HepG2 (cell line): Measurements from ENCODE around the gene TTC28. TPM values are rescaled to one million over a fixed set of nuclear protein-coding genes. Genes with fewer than 3 reads are reported as not detected.

Experiments
- ARID3A ChIP-seq: IDR thresholded peaks from 2 replicates; pipeline ENCODE4 v1.6.1; 2012; ENCODE audit warnings: low read depth, low read length, improper control_type of control experiment
- ATF4 ChIP-seq, 2 experiments: fragments of 450-650 bp in 1 of 2; sonication (generic) in 1 of 2; formaldehyde crosslinking; IDR thresholded peaks; 2 replicates each; pipeline versions ENCODE4 v1.5.0 to v1.8.0; 2020 to 2022; ENCODE audit warnings: mild to moderate bottlenecking in 1 of 2, missing genetic modification reagents in 1 of 2
- BCL6 ChIP-seq: IDR thresholded peaks from 2 replicates; pipeline ENCODE4 v1.6.1; 2016; ENCODE audit warnings: missing genetic modification reagents, missing compliant biosample characterization
- CC2D1A ChIP-seq: sonication (generic); formaldehyde crosslinking; IDR thresholded peaks from 2 replicates; pipeline ENCODE4 v1.8.1; 2023; ENCODE audit warnings: mild to moderate bottlenecking, missing genetic modification reagents
- DPF2 ChIP-seq: sonication (generic); formaldehyde crosslinking; IDR thresholded peaks from 2 replicates; pipeline ENCODE4 v1.4.0; 2020; ENCODE audit warnings: mild to moderate bottlenecking, low read depth, missing genetic modification reagents, borderline replicate concordance
- ETV5 ChIP-seq: IDR thresholded peaks from 2 replicates; pipeline ENCODE4 v1.6.1; 2018; ENCODE audit warnings: missing biosample characterization, missing genetic modification reagents, inconsistent platforms, borderline replicate concordance
- HNF4A ChIP-seq: sonication (generic); formaldehyde crosslinking; IDR thresholded peaks from 2 replicates; pipeline ENCODE4 v1.4.0; 2020; ENCODE audit warnings: missing genetic modification reagents
- HOXA9 ChIP-seq: sonication (generic); formaldehyde crosslinking; IDR thresholded peaks from 2 replicates; pipeline ENCODE4 v1.8.1; 2022; ENCODE audit warnings: missing genetic modification reagents, mild to moderate bottlenecking, moderate library complexity, borderline replicate concordance
- NFE2L2 ChIP-seq: fragments of 150-350 bp; IDR thresholded peaks from 2 replicates; pipeline ENCODE4 v1.6.1; 2014; ENCODE audit warnings: low read length
- NFYC ChIP-seq: IDR thresholded peaks from 2 replicates; pipeline ENCODE4 v1.6.1; 2016; ENCODE audit warnings: missing genetic modification reagents, missing compliant biosample characterization
- RORA ChIP-seq: sonication (generic); formaldehyde crosslinking; IDR thresholded peaks from 2 replicates; pipeline ENCODE4 v1.5.0; 2020; ENCODE audit warnings: mild to moderate bottlenecking, missing genetic modification reagents, moderate library complexity
- TBL1XR1 ChIP-seq: fragments of 150-350 bp; IDR thresholded peaks from 2 replicates; pipeline ENCODE4 v1.6.1; 2014; ENCODE audit warnings: borderline replicate concordance, low read length; ENCODE audit not compliant: partially characterized antibody
- TCF7 ChIP-seq: sonication (generic); IDR thresholded peaks from 2 replicates; pipeline ENCODE4 v1.6.1; 2016; ENCODE audit warnings: antibody characterized with exemption, low read depth
- TFE3 ChIP-seq: IDR thresholded peaks from 2 replicates; pipeline ENCODE4 v1.6.1; 2016
- ZBTB21 ChIP-seq: sonication (generic); formaldehyde crosslinking; IDR thresholded peaks from 2 replicates; pipeline ENCODE4 v1.4.0; 2020; ENCODE audit warnings: missing genetic modification reagents
- ZBTB46 ChIP-seq: sonication (generic); formaldehyde crosslinking; IDR thresholded peaks from 2 replicates; pipeline ENCODE4 v1.4.0; 2020; ENCODE audit warnings: mild to moderate bottlenecking, missing genetic modification reagents, borderline replicate concordance
- ZFP36L2 ChIP-seq: sonication (generic); formaldehyde crosslinking; IDR thresholded peaks from 2 replicates; pipeline ENCODE4 v1.4.0; 2020; ENCODE audit warnings: missing genetic modification reagents
- ZGPAT ChIP-seq: IDR thresholded peaks from 2 replicates; pipeline ENCODE4 v1.6.1; 2016; ENCODE audit warnings: mild to moderate bottlenecking
- ZNF180 ChIP-seq: sonication (generic); formaldehyde crosslinking; IDR thresholded peaks from 2 replicates; pipeline ENCODE4 v1.4.0; 2020; ENCODE audit warnings: low read depth, missing genetic modification reagents, borderline replicate concordance
- ZNF274 ChIP-seq: sonication (generic); formaldehyde crosslinking; IDR thresholded peaks from 2 replicates; pipeline ENCODE4 v1.5.1; 2020; ENCODE audit warnings: mild to moderate bottlenecking, missing genetic modification reagents
- ZNF292 ChIP-seq: sonication (generic); formaldehyde crosslinking; IDR thresholded peaks from 2 replicates; pipeline ENCODE4 v1.8.1; 2022; ENCODE audit warnings: mild to moderate bottlenecking, low read depth, missing genetic modification reagents, borderline replicate concordance
- ZNF75D ChIP-seq: sonication (generic); formaldehyde crosslinking; IDR thresholded peaks from 2 replicates; pipeline ENCODE4 v1.8.1; 2023; ENCODE audit warnings: missing genetic modification reagents, mild to moderate bottlenecking, borderline replicate concordance
- polyA plus RNA-seq, 8 experiments: library from polyadenylated mRNA; depleted of rRNA in 3 of 8; stranded (reverse) in 7 of 8; unstranded in 1 of 8; fragments of >200 nt; fragmentation: Illumina TruSeq in 4 of 8; extraction: Trizol in 4 of 8; gene quantifications; 2 replicates each; pipeline versions ENCODE4 v1.2.1 to v1.2.3, GENCODE V29; 2011 to 2016; ENCODE audit warnings: low read depth in 4 of 8, missing spikeins in 1 of 8, mixed read lengths in 1 of 8; ENCODE audit not compliant: insufficient read depth in 1 of 8
- total RNA-seq, 5 experiments: library from RNA; depleted of rRNA; stranded (reverse); fragments of >200 nt; fragmentation: Illumina TruSeq; extraction: Trizol; gene quantifications; 2 replicates each; pipeline ENCODE4 v1.2.3, GENCODE V29; 2016; ENCODE audit warnings: low read depth in 1 of 5

Gene TTC28
- total and polyA plus RNA-seq, 2 of the 13 experiments (the other 11 are each of a cell fraction or from before 2014, with no cell fraction given) = 4.2 to 13.1 TPM

- TF ChIP-seq ARID3A = peak; percentile 59
- TF ChIP-seq NFE2L2 = no peak
- no peak for TF ChIP-seq HOXA9 (CRISPR knock-in tag)
- TF ChIP-seq ZFP36L2 = no peak
- no peak for TF ChIP-seq NFYC (CRISPR knock-in tag)
- peak; percentile 42 for TF ChIP-seq ZGPAT (CRISPR knock-in tag)
- no peak for TF ChIP-seq ZNF75D (CRISPR knock-in tag)
- peak in 1 of 2 experiments; percentile 74; a peak in 2 of 4 replicates for TF ChIP-seq ATF4 (CRISPR knock-in tag; IDR thresholded peaks at IDR 0.05)
- TF ChIP-seq BCL6 (CRISPR knock-in tag) = peak; percentile 34
- no peak; the same call in 1 of the 2 replicates for TF ChIP-seq ZNF292 (CRISPR knock-in tag)
- no peak for TF ChIP-seq RORA (CRISPR knock-in tag)
- no peak; the same call in 1 of the 2 replicates for TF ChIP-seq ETV5 (CRISPR knock-in tag)
- no peak for TF ChIP-seq ZBTB46 (CRISPR knock-in tag)
- TF ChIP-seq TCF7 = peak; percentile 30
- no peak for TF ChIP-seq CC2D1A (CRISPR knock-in tag)
- TF ChIP-seq TFE3 (CRISPR knock-in tag) = no peak
- peak; percentile 64 for TF ChIP-seq HNF4A
- TF ChIP-seq TBL1XR1 = no peak
- peak; percentile 65 for TF ChIP-seq DPF2 (CRISPR knock-in tag)
- no peak for TF ChIP-seq ZNF274 (CRISPR knock-in tag)
- TF ChIP-seq ZBTB21 (CRISPR knock-in tag) = 0 out of 2 replicates have a peak, but pooled peaks have one; percentile 34
- no peak for TF ChIP-seq ZNF180 (CRISPR knock-in tag)
Observed at GRCh38 chr22:28711820-28712777, 32.5 kb upstream of the TTC28 start (continued).
